Inferior parietal cortex (tissue), 1 donor: ENCODE measurements around the gene OR1D5.
"Not testable (repeated sequence)": the region's sequence is repeated elsewhere in the genome, so short reads cannot be mapped to it uniquely, and the experiment has no call there.

ENCODE experiments used
- DNase-seq: peaks from one replicate; pipeline ENCODE4 v3.0.0-alpha.2; 2016; ENCODE audit errors: extremely low spot score

OR1D5 gene

GRCh38 chr17:3032258-3033247 is 30.9 kb downstream of the OR1D5 start:
- DNase-seq: no peak

GRCh38 chr17:3030852-3031470 is 32.4 kb downstream of the OR1D5 start:
- DNase-seq: not testable (repeated sequence)

- DNase-seq: no peak
These were observed 33.3 kb downstream of the OR1D5 start for GRCh38 chr17:3030096-3030495.

GRCh38 chr17:3029213-3029913 is 34.0 kb downstream of the OR1D5 start:
- no peak for DNase-seq

- DNase-seq: no peak
These were observed 35.4 kb downstream of the OR1D5 start for GRCh38 chr17:3027786-3028532.

- DNase-seq: no peak
These were observed 36.3 kb downstream of the OR1D5 start for GRCh38 chr17:3026856-3027751.

- no peak for DNase-seq
These were observed 37.1 kb downstream of the OR1D5 start for GRCh38 chr17:3026125-3026855.

- no peak for DNase-seq
These were observed 37.8 kb downstream of the OR1D5 start for GRCh38 chr17:3025421-3026124.

GRCh38 chr17:3024346-3024745 is 39.1 kb downstream of the OR1D5 start:
- no peak for DNase-seq

GRCh38 chr17:3022197-3022596 is 41.2 kb downstream of the OR1D5 start:
- DNase-seq: no peak

- DNase-seq: no peak
These were observed 43.0 kb downstream of the OR1D5 start for GRCh38 chr17:3020381-3020780.

GRCh38 chr17:3019761-3020160 is 43.6 kb downstream of the OR1D5 start:
- DNase-seq: no peak

GRCh38 chr17:3017936-3018335 is 45.5 kb downstream of the OR1D5 start:
- DNase-seq: no peak

GRCh38 chr17:3015890-3016289 is 47.5 kb downstream of the OR1D5 start:
- DNase-seq: no peak

- peak; percentile 71 for DNase-seq
These were observed 50.4 kb downstream of the OR1D5 start for GRCh38 chr17:3012926-3013581.
